Fibroblast of lung (primary cell): ENCODE data around the gene ATG13. TPM values are rescaled to one million over a fixed set of nuclear protein-coding genes. Genes with fewer than 3 reads are reported as not detected.

Source experiments
- DNase-seq, 2 donors: peaks; one replicate each; pipeline versions ENCODE4 v3.0.0 to v3.0.0-alpha.2; 2010; ENCODE audit warnings: low read depth in 2 of 2
- H2AFZ ChIP-seq: 2 replicates; pipeline ENCODE4 v1.5.1; 2012; ENCODE audit warnings: low read length, control low read depth, inconsistent platforms
- H3K27ac ChIP-seq: 2 replicates; pipeline ENCODE4 v1.5.1; 2011; ENCODE audit warnings: low read length, control low read depth; ENCODE audit not compliant: insufficient read depth
- H3K27me3 ChIP-seq: 2 replicates; pipeline ENCODE4 v1.5.1; 2011; ENCODE audit warnings: mild to moderate bottlenecking, low read length; ENCODE audit not compliant: control insufficient read depth, insufficient read depth
- H3K36me3 ChIP-seq: 2 replicates; pipeline ENCODE4 v1.5.1; 2011; ENCODE audit warnings: low read length; ENCODE audit not compliant: control insufficient read depth, insufficient read depth
- H3K4me1 ChIP-seq: 2 replicates; pipeline ENCODE4 v1.5.1; 2011; ENCODE audit warnings: low read length; ENCODE audit not compliant: control insufficient read depth, insufficient read depth; ENCODE audit errors: extremely low read depth
- H3K4me2 ChIP-seq: 2 replicates; pipeline ENCODE4 v1.5.1; 2011; ENCODE audit warnings: low read length, control low read depth; ENCODE audit not compliant: insufficient read depth; ENCODE audit errors: extremely low read depth
- H3K4me3 ChIP-seq, 4 experiments: fragments of 200-600 bp in 1 of 4; sonication (generic) in 1 of 4; replicated peaks in 1 of 4; 2 replicates each; pipeline ENCODE4 v1.5.1; 2011 to 2016; ENCODE audit warnings: low read length in 4 of 4, low read depth in 3 of 4, mild to moderate bottlenecking in 3 of 4, control low read depth in 2 of 4, inconsistent platforms in 1 of 4, mixed read lengths in 1 of 4; ENCODE audit not compliant: insufficient read depth in 1 of 4; ENCODE audit errors: control extremely low read depth in 1 of 4
- H3K79me2 ChIP-seq: 2 replicates; pipeline ENCODE4 v1.5.1; 2012; ENCODE audit warnings: mild to moderate bottlenecking, low read length, inconsistent platforms; ENCODE audit not compliant: control insufficient read depth, insufficient read depth
- H3K9ac ChIP-seq: 2 replicates; pipeline ENCODE4 v1.5.1; 2011; ENCODE audit warnings: mild to moderate bottlenecking, low read length, control low read depth; ENCODE audit not compliant: insufficient read depth
- H3K9me3 ChIP-seq: 2 replicates; pipeline ENCODE4 v1.5.1; 2012; ENCODE audit warnings: low read depth, low read length; ENCODE audit not compliant: control insufficient read depth, insufficient read depth
- H4K20me1 ChIP-seq: 2 replicates; pipeline ENCODE4 v1.5.1; 2011; ENCODE audit warnings: low read length; ENCODE audit not compliant: control insufficient read depth, insufficient read depth; ENCODE audit errors: extremely low read depth
- EZH2 ChIP-seq: IDR thresholded peaks from 2 replicates; pipeline ENCODE4 v1.5.1; 2012; ENCODE audit warnings: low read length, control low read depth, mild to moderate bottlenecking; ENCODE audit errors: missing control alignments
- polyA plus RNA-seq, 2 donors: library from polyadenylated mRNA; depleted of rRNA in 1 of 2; stranded (reverse) in 1 of 2; unstranded in 1 of 2; fragments of >200 nt; gene quantifications; 2 replicates each; pipeline ENCODE4 v1.2.1, GENCODE V29; 2011 to 2012; ENCODE audit warnings: missing spikeins in 1 of 2
- total RNA-seq: library from RNA; depleted of rRNA; stranded (reverse); fragments of >200 nt; gene quantifications from 2 replicates; pipeline ENCODE4 v1.2.1, GENCODE V29; 2014
- TF ChIP-seq, protein P1 (sequence below), 2 donors: IDR thresholded peaks in 1 of 2; conservative IDR thresholded peaks in 1 of 2; 1 replicate in 1 of 2; 2 replicates in 1 of 2; pipeline ENCODE4 v1.5.1; 2011 to 2012; ENCODE audit warnings: low read length in 2 of 2, control low read depth in 1 of 2, inconsistent platforms in 1 of 2, low read depth in 1 of 2, mild to moderate bottlenecking in 1 of 2

Gene ATG13
- total and polyA plus RNA-seq, 2 donors (not counting 1 experiment from before 2014, with no cell fraction given) = 44.9 to 67.4 TPM

DNA sequence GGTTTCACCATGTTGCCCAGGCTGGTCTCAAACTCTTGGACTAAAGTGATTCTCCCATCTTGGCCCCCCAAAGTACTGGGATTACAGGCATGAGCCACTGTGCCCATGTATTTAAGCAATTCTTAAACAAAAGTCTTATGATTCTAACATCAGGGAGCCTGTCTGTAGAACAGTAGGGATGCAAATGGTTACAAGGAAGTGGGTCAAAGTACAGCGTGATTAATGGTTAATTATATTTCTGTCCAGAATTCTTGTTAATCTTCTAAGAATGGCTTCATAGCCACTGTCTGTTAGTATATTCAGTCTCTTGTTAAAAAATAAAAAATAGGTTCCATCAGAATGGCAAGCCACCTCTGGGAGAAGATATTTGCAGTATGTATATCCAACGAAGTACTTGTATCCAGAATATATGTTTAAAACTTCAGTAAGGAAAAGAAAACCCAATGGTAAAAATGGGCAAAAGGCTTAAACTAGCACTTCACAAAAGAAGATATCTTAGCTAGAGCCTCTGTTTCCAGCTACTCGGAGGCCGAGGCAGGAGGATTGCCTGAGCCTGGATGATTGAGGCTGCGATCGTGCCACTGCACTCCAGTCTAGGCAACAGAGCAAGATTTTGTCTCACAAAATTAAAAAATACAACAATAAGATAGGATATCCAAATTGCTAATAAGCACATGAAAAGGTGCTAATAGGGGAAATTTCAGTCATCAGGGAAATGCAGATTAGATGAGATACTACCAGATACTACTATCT is 22.9 kb downstream of the ATG13 start:
- no peaks in the 10 kb centered on the region for H3K9me3 ChIP-seq
- TF ChIP-seq, protein P1, sequence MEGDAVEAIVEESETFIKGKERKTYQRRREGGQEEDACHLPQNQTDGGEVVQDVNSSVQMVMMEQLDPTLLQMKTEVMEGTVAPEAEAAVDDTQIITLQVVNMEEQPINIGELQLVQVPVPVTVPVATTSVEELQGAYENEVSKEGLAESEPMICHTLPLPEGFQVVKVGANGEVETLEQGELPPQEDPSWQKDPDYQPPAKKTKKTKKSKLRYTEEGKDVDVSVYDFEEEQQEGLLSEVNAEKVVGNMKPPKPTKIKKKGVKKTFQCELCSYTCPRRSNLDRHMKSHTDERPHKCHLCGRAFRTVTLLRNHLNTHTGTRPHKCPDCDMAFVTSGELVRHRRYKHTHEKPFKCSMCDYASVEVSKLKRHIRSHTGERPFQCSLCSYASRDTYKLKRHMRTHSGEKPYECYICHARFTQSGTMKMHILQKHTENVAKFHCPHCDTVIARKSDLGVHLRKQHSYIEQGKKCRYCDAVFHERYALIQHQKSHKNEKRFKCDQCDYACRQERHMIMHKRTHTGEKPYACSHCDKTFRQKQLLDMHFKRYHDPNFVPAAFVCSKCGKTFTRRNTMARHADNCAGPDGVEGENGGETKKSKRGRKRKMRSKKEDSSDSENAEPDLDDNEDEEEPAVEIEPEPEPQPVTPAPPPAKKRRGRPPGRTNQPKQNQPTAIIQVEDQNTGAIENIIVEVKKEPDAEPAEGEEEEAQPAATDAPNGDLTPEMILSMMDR (conservative IDR thresholded peaks at IDR 0.05 in 1 of 2, IDR thresholded peaks at IDR 0.05 in 1 of 2; ENCODE audit: low read depth in 1 of 2, low read length in 2 of 2) = no peak
- no peak for TF ChIP-seq EZH2
- DNase-seq = no peak
- H3K27ac ChIP-seq = no peak overlapping the region
- no peaks in the 10 kb centered on the region for H4K20me1 ChIP-seq
- H3K36me3 ChIP-seq = no peaks in the 10 kb centered on the region
- no peaks in the 10 kb centered on the region for H3K27me3 ChIP-seq
- H3K9ac ChIP-seq = no peak overlapping the region
- H3K4me1 ChIP-seq = no peaks in the 10 kb centered on the region
- no peak overlapping the region for H2AFZ ChIP-seq
- H3K79me2 ChIP-seq = no peaks in the 10 kb centered on the region
- H3K4me2 ChIP-seq = no peak overlapping the region
- H3K4me3 ChIP-seq = no peak overlapping the region

DNA sequence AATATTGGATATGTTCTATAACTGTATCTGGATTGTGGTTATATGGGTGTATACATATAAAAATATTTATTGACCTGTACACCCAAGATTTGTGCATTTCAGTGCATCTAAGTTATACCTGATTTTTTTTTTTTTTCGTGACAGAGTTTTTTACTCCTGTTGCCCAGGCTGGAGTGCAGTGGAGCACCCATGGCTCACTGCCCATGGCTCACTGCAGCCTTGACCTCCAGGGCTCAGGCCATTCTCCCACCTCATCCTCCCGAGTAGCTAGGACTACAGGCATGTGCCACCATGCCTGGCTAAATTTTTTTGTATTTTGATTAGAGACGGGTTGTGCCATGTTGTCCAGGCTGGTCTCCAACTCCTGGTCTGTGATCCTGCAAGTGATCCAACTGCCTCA is 24.3 kb downstream of the ATG13 start:
- no peaks in the 10 kb centered on the region for H3K4me1 ChIP-seq
- H3K9ac ChIP-seq = no peak overlapping the region
- TF ChIP-seq EZH2 = no peak
- TF ChIP-seq, protein P1 (conservative IDR thresholded peaks at IDR 0.05 in 1 of 2, IDR thresholded peaks at IDR 0.05 in 1 of 2; ENCODE audit: low read depth in 1 of 2, low read length in 2 of 2) = no peak

DNA sequence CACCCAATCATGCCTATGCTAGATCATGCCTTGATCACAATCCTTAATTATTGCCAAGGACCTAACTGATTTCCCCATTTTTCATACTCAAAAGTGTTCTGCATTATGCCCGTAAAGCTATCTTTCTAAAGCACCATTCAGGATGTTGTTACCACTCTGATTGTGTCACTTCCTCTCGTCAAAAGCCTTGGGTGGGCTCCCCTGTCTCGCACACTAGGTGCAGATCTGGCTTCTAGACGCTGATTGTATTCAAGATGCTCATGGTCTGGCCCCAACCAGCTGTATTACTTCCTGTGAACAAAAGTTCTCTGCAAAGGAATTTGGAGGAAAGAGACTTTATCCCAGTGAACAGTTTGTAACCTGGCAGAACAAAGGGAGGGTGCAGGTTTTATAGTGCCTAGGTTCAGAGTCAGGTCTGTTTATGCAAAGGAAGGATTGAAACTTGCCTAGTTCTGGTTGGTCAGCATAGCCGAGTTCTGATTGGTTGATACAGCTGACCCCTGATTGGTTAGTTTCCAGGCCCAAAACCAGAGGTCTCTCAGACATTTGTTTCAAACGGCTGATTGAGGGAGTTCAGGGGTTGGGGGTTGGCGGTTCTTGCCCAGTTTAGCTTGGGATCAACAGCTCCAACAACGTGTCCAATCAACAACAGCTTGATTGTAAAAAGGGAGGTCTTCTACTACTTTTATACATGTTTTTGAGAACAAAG is 25.4 kb downstream of the ATG13 start:
- H3K4me3 ChIP-seq = no peak overlapping the region

More for the DNA sequence above, 24.3 kb downstream of the ATG13 start:
- Histone ChIP-seq H4K20me1 (no peaks in the 10 kb centered on the region), H3K9me3 (no peaks in the 10 kb centered on the region), H3K79me2 (no peaks in the 10 kb centered on the region), H3K27ac (no peak overlapping the region), H3K36me3 (peaks cover 2% of the 10 kb centered on the region), H3K27me3 (no peaks in the 10 kb centered on the region), H3K4me3 (no peak overlapping the region), H3K4me2 (no peak overlapping the region), H2AFZ (no peak overlapping the region)
- DNase-seq = no peak

More for the DNA sequence above, 25.4 kb downstream of the ATG13 start:
- TF ChIP-seq EZH2 = no peak
- TF ChIP-seq, protein P1 (conservative IDR thresholded peaks at IDR 0.05 in 1 of 2, IDR thresholded peaks at IDR 0.05 in 1 of 2; ENCODE audit: low read depth in 1 of 2, low read length in 2 of 2) = no peak
- no peaks in the 10 kb centered on the region for H3K27me3 ChIP-seq
- H3K9me3 ChIP-seq = no peaks in the 10 kb centered on the region
- no peak overlapping the region for H3K27ac ChIP-seq
- no peaks in the 10 kb centered on the region for H3K4me1 ChIP-seq
- no peaks in the 10 kb centered on the region for H3K79me2 ChIP-seq
- H3K36me3 ChIP-seq = peaks cover 2% of the 10 kb centered on the region
- DNase-seq = no peak
- no peak overlapping the region for H3K9ac ChIP-seq
- no peak overlapping the region for H3K4me2 ChIP-seq
- H4K20me1 ChIP-seq = no peaks in the 10 kb centered on the region
- no peak overlapping the region for H2AFZ ChIP-seq
